Measurements from ENCODE around the gene CD44. TPM values are rescaled to one million over a fixed set of nuclear protein-coding genes. Genes with fewer than 3 reads are reported as not detected.

The CD44 gene
- total RNA-seq, 4 donors from 2014 or later = 19.5 to 32.5 (median 29.2) TPM

DNA sequence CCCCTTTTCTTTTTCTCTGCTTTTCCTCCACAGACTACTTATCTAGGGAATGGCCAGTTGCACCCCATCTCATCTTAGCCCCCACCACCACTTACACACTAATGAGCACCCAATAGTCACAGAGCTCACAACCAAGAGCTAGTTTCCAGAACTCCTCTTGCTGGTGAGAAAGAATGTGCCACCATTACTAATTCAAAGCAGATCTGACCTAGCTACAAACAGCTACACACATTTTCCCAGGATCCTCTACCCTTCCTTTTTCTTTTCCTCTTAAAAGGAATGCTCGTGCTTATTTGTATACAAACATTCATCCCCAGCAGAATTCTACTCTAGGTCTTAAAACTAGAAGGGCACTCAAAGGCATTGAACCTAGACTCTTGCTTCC, 136.8 kb downstream of the CD44 start:
- no peak for ATAC-seq
- intact Hi-C loops (cut with DNase I; ENCODE audit: low total_unique reads) = no loop called here

DNA sequence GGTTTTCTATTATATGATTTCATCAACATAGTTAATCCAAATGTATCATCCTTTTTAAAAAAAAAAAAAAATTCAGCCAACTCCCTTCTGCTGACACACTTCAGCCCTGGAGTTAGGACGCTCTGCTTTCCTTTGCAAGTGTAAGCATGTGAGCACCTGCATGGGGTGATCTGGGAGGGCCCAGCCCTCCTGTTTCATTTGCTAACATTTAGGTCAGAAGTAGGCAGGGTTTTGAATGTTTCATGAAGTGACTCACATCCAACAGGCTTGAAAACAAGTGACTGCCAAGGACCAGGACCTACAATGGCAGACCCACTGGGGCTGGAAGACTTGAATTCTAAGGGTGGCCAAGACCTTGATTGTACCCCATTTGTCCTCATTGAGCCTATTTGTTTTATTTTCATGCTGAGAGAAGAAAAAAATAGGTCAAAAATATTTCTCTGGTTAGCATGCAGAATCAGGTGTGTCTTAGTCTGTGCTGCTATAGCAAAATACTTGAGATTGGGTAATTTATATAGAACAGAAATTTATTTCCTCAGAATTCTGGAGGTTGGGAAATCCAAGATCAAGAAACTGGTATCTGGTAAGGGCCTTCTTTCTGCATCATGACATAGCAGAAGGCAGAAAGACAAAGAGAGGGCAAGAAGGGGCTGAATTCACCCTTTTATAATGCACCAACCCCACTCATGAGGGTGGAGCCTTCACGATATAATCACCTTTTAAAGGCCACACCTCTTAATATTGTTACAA, 137.6 kb downstream of the CD44 start:
- Histone ChIP-seq H3K27me3 (no peaks in the 10 kb centered on the region), H3K4me1 (peaks cover 3 to 10% of the 10 kb centered on the region in 2 donors), H3K4me3 (no peak overlapping the region), H3K27ac (no peak overlapping the region), H3K36me3 (no peaks in the 10 kb centered on the region), H3K9me3 (no peaks in the 10 kb centered on the region)
- in situ Hi-C loops (cut with MboI; ENCODE audit: low sequenced_read_pairs in 4 of 4) = no loop called here
- DNase-seq (no peak), ATAC-seq (no peak)
- intact Hi-C loops (cut with DNase I; ENCODE audit: low total_unique reads) = no loop called here
- no peak for TF ChIP-seq POLR2A (IDR thresholded peaks at IDR 0.05)
- TF ChIP-seq, protein P1, sequence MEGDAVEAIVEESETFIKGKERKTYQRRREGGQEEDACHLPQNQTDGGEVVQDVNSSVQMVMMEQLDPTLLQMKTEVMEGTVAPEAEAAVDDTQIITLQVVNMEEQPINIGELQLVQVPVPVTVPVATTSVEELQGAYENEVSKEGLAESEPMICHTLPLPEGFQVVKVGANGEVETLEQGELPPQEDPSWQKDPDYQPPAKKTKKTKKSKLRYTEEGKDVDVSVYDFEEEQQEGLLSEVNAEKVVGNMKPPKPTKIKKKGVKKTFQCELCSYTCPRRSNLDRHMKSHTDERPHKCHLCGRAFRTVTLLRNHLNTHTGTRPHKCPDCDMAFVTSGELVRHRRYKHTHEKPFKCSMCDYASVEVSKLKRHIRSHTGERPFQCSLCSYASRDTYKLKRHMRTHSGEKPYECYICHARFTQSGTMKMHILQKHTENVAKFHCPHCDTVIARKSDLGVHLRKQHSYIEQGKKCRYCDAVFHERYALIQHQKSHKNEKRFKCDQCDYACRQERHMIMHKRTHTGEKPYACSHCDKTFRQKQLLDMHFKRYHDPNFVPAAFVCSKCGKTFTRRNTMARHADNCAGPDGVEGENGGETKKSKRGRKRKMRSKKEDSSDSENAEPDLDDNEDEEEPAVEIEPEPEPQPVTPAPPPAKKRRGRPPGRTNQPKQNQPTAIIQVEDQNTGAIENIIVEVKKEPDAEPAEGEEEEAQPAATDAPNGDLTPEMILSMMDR (IDR thresholded peaks at IDR 0.05 in 4 of 5, conservative IDR thresholded peaks at IDR 0.05 in 1 of 5) = no peak

More for the DNA sequence above, 136.8 kb downstream of the CD44 start:
- Histone ChIP-seq H3K4me1 (peaks cover 0 to 6% of the 10 kb centered on the region in 2 donors), H3K36me3 (no peaks in the 10 kb centered on the region), H3K27ac (no peak overlapping the region), H3K9me3 (no peaks in the 10 kb centered on the region), H3K27me3 (no peaks in the 10 kb centered on the region), H3K4me3 (no peak overlapping the region)
- in situ Hi-C loops (cut with MboI; ENCODE audit: low sequenced_read_pairs in 4 of 4) = no loop called here
- DNase-seq = no peak
- TF ChIP-seq, protein P1 (IDR thresholded peaks at IDR 0.05 in 4 of 5, conservative IDR thresholded peaks at IDR 0.05 in 1 of 5) = no peak
- TF ChIP-seq POLR2A (IDR thresholded peaks at IDR 0.05) = no peak

DNA sequence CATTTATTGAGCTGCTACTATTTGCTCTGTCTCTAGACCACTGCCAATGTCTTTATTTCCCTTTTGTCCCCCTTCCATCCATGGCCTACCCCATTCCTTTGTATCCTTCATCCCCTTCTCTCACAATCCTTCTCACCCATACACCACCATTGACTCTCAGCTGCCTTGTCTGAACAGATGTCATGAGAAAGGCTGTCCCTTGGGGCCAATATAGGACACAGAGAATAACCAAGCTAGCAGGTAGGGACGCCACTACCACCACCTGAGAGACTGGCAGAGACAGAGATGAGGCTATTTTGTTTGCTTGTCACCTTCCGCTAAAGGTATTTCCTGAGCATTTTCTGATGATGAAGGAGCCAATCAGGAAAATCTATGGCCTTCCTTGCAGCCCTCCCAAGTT, 138.9 kb downstream of the CD44 start:
- Histone ChIP-seq H3K4me3 (no peak overlapping the region), H3K27ac (no peak overlapping the region), H3K36me3 (no peaks in the 10 kb centered on the region), H3K27me3 (no peaks in the 10 kb centered on the region), H3K4me1 (peaks cover 6 to 10% of the 10 kb centered on the region in 2 donors), H3K9me3 (no peaks in the 10 kb centered on the region)
- ATAC-seq (no peak), DNase-seq (no peak)
- in situ Hi-C loops (cut with MboI; ENCODE audit: low sequenced_read_pairs in 4 of 4) (no loop called here), intact Hi-C loops (cut with DNase I; ENCODE audit: low total_unique reads) (no loop called here)
- no peak for TF ChIP-seq POLR2A (IDR thresholded peaks at IDR 0.05)
- TF ChIP-seq, protein P1 (IDR thresholded peaks at IDR 0.05 in 4 of 5, conservative IDR thresholded peaks at IDR 0.05 in 1 of 5) = no peak

DNA sequence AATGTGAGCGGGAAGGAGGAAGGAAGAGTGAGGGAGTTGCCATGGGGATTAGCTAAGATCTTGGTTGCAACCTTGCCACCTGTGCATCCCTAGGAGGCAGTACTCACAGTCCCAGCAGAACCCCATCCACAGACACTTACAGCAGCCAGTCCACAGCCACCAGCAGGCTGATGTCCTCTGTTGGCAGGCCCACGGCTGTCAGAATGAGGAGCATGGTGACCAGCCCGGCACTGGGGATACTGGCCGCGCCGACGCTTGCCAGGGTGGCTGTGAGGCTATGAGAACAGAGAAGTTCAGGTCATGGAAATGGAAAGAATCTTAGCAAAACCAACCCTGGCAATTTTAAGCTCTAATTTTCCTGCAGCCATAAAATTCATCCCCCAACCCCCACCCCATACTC, 141.8 kb downstream of the CD44 start:
- DNase-seq (no peak), ATAC-seq (no peak)
- no peaks in the 10 kb centered on the region for H3K27me3 ChIP-seq
- peak overlapping the region; percentile 40 to 59 (median 51) for H3K27ac ChIP-seq
- no peak for TF ChIP-seq POLR2A (IDR thresholded peaks at IDR 0.05)
- TF ChIP-seq, protein P1 (IDR thresholded peaks at IDR 0.05 in 4 of 5, conservative IDR thresholded peaks at IDR 0.05 in 1 of 5) = no peak
- H3K4me1 ChIP-seq = peaks cover 6 to 7% of the 10 kb centered on the region in 2 donors
- intact Hi-C loops (cut with DNase I; ENCODE audit: low total_unique reads) = loop anchor here (10.0 kb wide), 1 partner anchor 64 kb away; no protein-coding TSS in a partner anchor
- in situ Hi-C loops (cut with MboI; ENCODE audit: low sequenced_read_pairs in 4 of 4) = no loop called here
- no peak overlapping the region for H3K4me3 ChIP-seq
- no peaks in the 10 kb centered on the region for H3K9me3 ChIP-seq
- H3K36me3 ChIP-seq = no peaks in the 10 kb centered on the region

All from gastrocnemius medialis (tissue), 4 donors.